A673 (cell line): ENCODE measurements around the gene VSIG10L. TPM values are rescaled to one million over a fixed set of nuclear protein-coding genes. Genes with fewer than 3 reads are reported as not detected.

Experiments used
- BruUV-seq: library from RNA; stranded (reverse); fragments of 400-500 nt; replicated peaks from 2 replicates; lab custom pipeline; 2021; lab: Mats Ljungman, UMichigan
- CTCF ChIA-PET: fragments of 300-600 bp; sonication (Branson Sonifier 250); formaldehyde crosslinking; loops from one replicate; lab custom pipeline; 2022; ENCODE audit warnings: antibody characterized with exemption; lab: Charles Lee
- POLR2A ChIA-PET: fragments of 300-600 bp; sonication (Branson Sonifier 250); formaldehyde crosslinking; loops from one replicate; lab custom pipeline; 2022; ENCODE audit warnings: antibody characterized with exemption; ENCODE audit not compliant: low non-redundant PET; lab: Charles Lee
- DNase-seq: peaks from one replicate; pipeline ENCODE4 v3.0.0-alpha.2; 2015; ENCODE audit warnings: low spot score
- H3K27ac ChIP-seq: fragments of 200-600 bp; sonication (generic); 2 replicates; pipeline ENCODE4 v1.5.1; 2016; ENCODE audit warnings: mixed run types, low read depth, mild to moderate bottlenecking, mixed read lengths, antibody characterized with exemption, low read length; ENCODE audit not compliant: poor library complexity, severe bottlenecking
- H3K27me3 ChIP-seq: fragments of 200-600 bp; sonication (generic); replicated peaks from 2 replicates; pipeline ENCODE4 v1.6.1; 2017; ENCODE audit warnings: mixed run types, low read depth, mild to moderate bottlenecking, mixed read lengths, antibody characterized with exemption, low read length; ENCODE audit not compliant: insufficient read depth, poor library complexity
- H3K36me3 ChIP-seq: fragments of 200-600 bp; sonication (generic); 2 replicates; pipeline ENCODE4 v1.6.1; 2016; ENCODE audit warnings: mixed run types, mild to moderate bottlenecking, mixed read lengths, antibody characterized with exemption, low read length; ENCODE audit not compliant: insufficient read depth, poor library complexity, severe bottlenecking
- H3K4me1 ChIP-seq: fragments of 200-600 bp; sonication (generic); 2 replicates; pipeline ENCODE4 v1.6.1; 2017; ENCODE audit warnings: mixed run types, mild to moderate bottlenecking, mixed read lengths, antibody characterized with exemption, low read length; ENCODE audit not compliant: insufficient read depth, poor library complexity, severe bottlenecking
- H3K4me3 ChIP-seq: fragments of 200-600 bp; sonication (generic); 2 replicates; pipeline ENCODE4 v1.5.1; 2016; ENCODE audit warnings: low read depth, mixed run types, mild to moderate bottlenecking, mixed read lengths, low read length; ENCODE audit not compliant: poor library complexity, severe bottlenecking
- H3K9me3 ChIP-seq: fragments of 200-600 bp; sonication (generic); 2 replicates; pipeline ENCODE4 v1.6.1; 2016; ENCODE audit warnings: mixed run types, low read depth, mild to moderate bottlenecking, mixed read lengths, antibody characterized with exemption, low read length; ENCODE audit not compliant: poor library complexity, severe bottlenecking
- CTCF ChIP-seq: fragments of 300-800, 200-600 bp; sonication (generic); conservative IDR thresholded peaks from 2 replicates; pipeline ENCODE4 v1.5.1; 2017; ENCODE audit warnings: low read depth, mild to moderate bottlenecking, antibody characterized with exemption, low read length, moderate library complexity, mixed read lengths
- EZH2 ChIP-seq: fragments of 200-600 bp; sonication (generic); IDR thresholded peaks from 2 replicates; pipeline ENCODE4 v1.6.1; 2017; ENCODE audit warnings: borderline replicate concordance, low read depth, mild to moderate bottlenecking, mixed read lengths, antibody characterized with exemption, low read length; ENCODE audit not compliant: poor library complexity, severe bottlenecking
- intact Hi-C: fragments of 100-400 bp; cut with micrococcal nuclease; formaldehyde crosslinking; loops from one replicate; pipeline ENCODE4 v1.10.0; 2022; ENCODE audit not compliant: unreplicated experiment
- total RNA-seq: library from RNA; stranded (reverse); gene quantifications from 2 replicates; pipeline ENCODE4 v1.2.3, GENCODE V29; 2021

VSIG10L gene
- total RNA-seq, 1 experiment from 2014 or later = 0.69 TPM

GRCh38 chr19:51301266-51301665 is 40.7 kb downstream of the VSIG10L start:
- intact Hi-C loops = no loop called here
- Histone ChIP-seq H3K9me3 (no peaks in the 10 kb centered on the region), H3K27ac (no peak overlapping the region), H3K36me3 (no peaks in the 10 kb centered on the region), H3K4me1 (no peaks in the 10 kb centered on the region), H3K27me3 (no peaks in the 10 kb centered on the region), H3K4me3 (no peak overlapping the region)
- no peak for TF ChIP-seq EZH2
- TF ChIP-seq CTCF = no peak
- ChIA-PET CTCF (no interaction called here), POLR2A (no interaction called here)
- no TSS peak for BruUV-seq
- no peak for DNase-seq

- no TSS peak for BruUV-seq
- ChIA-PET POLR2A (no interaction called here), CTCF (no interaction called here)
- H3K27ac ChIP-seq = no peak overlapping the region
- intact Hi-C loops = no loop called here
- H3K36me3 ChIP-seq = no peaks in the 10 kb centered on the region
- TF ChIP-seq CTCF (no peak), EZH2 (no peak)
- no peak overlapping the region for H3K4me3 ChIP-seq
- H3K27me3 ChIP-seq = no peaks in the 10 kb centered on the region
- no peaks in the 10 kb centered on the region for H3K4me1 ChIP-seq
- H3K9me3 ChIP-seq = no peaks in the 10 kb centered on the region
- no peak for DNase-seq
Observed at GRCh38 chr19:51297406-51297805, 44.5 kb downstream of the VSIG10L start.

- no peaks in the 10 kb centered on the region for H3K36me3 ChIP-seq
- no peak for TF ChIP-seq CTCF
- no peak for TF ChIP-seq EZH2
- ChIA-PET CTCF (no interaction called here), POLR2A (interaction anchor here (0.6 kb wide), 1 partner anchor 373 kb away, joined by 9 read pairs; no protein-coding TSS in a partner anchor)
- H3K9me3 ChIP-seq = no peaks in the 10 kb centered on the region
- DNase-seq = no peak
- BruUV-seq = no TSS peak
- H3K4me3 ChIP-seq = no peak overlapping the region
- intact Hi-C loops = no loop called here
- no peaks in the 10 kb centered on the region for H3K27me3 ChIP-seq
- H3K27ac ChIP-seq = no peak overlapping the region
- H3K4me1 ChIP-seq = no peaks in the 10 kb centered on the region
Observed at GRCh38 chr19:51296336-51297093, 45.4 kb downstream of the VSIG10L start.
